Endothelial cell of umbilical vein (primary cell): ENCODE data around the gene ADAM19. TPM values are rescaled to one million over a fixed set of nuclear protein-coding genes. Genes with fewer than 3 reads are reported as not detected.

ENCODE experiments used
- BruUV-seq: library from RNA; stranded (reverse); fragments of 400-500 nt; replicated peaks from 2 replicates; lab custom pipeline; 2021; lab: Mats Ljungman, UMichigan
- CTCF ChIA-PET: fragments of 300-600, 350-600 bp; sonication (Branson Sonifier 250); formaldehyde crosslinking; loops from one replicate; lab custom pipeline; 2021; ENCODE audit warnings: antibody characterized with exemption, inconsistent platforms; lab: Charles Lee
- POLR2A ChIA-PET: fragments of 300-600, 350-600 bp; sonication (Branson Sonifier 250); formaldehyde crosslinking; loops from one replicate; lab custom pipeline; 2021; ENCODE audit warnings: antibody characterized with exemption, inconsistent platforms; lab: Charles Lee
- DNase-seq: peaks from one replicate; pipeline ENCODE4 v3.0.0-alpha.2; 2011; ENCODE audit warnings: low read depth, low spot score
- FAIRE-seq: peaks from 2 replicates; lab custom pipeline; 2011; peaks lifted over from hg19 to GRCh38; lab: Jason Lieb, UNC
- H2AFZ ChIP-seq: 2 replicates; pipeline ENCODE4 v1.6.0; 2012; ENCODE audit warnings: low read depth, low read length, control low read depth, inconsistent platforms
- H3K27ac ChIP-seq: 2 replicates; pipeline ENCODE4 v1.5.1; 2011; ENCODE audit warnings: low read depth, mild to moderate bottlenecking, control low read depth, low read length, moderate library complexity; ENCODE audit not compliant: insufficient read depth
- H3K27me3 ChIP-seq, 2 experiments: 2 replicates each; pipeline versions ENCODE4 v1.6.0 to v1.6.1; 2011; ENCODE audit warnings: low read length in 2 of 2, mixed read lengths in 1 of 2; ENCODE audit not compliant: control insufficient read depth in 2 of 2, insufficient read depth in 2 of 2
- H3K36me3 ChIP-seq, 2 experiments: 2 replicates in 1 of 2; 3 replicates in 1 of 2; pipeline ENCODE4 v1.5.1; 2011; ENCODE audit warnings: low read length in 2 of 2, mild to moderate bottlenecking in 1 of 2, moderate library complexity in 1 of 2; ENCODE audit not compliant: control insufficient read depth in 2 of 2, insufficient read depth in 2 of 2; ENCODE audit errors: extremely low read depth in 1 of 2
- H3K4me1 ChIP-seq: 3 replicates; pipeline ENCODE4 v1.5.1; 2011; ENCODE audit warnings: mild to moderate bottlenecking, low read length; ENCODE audit not compliant: control insufficient read depth, insufficient read depth; ENCODE audit errors: extremely low read depth
- H3K4me2 ChIP-seq: 2 replicates; pipeline ENCODE4 v1.6.1; 2011; ENCODE audit warnings: low read length, control low read depth, mixed read lengths; ENCODE audit not compliant: insufficient read depth
- H3K4me3 ChIP-seq, 3 experiments: fragments of 200-600 bp in 1 of 3; sonication (generic), shearing (Covaris generic) in 1 of 3; replicated peaks in 1 of 3; 2 replicates each; pipeline ENCODE4 v1.5.1; 2011 to 2016; ENCODE audit warnings: control low read depth in 3 of 3, low read length in 3 of 3, mild to moderate bottlenecking in 2 of 3, inconsistent platforms in 1 of 3, low read depth in 1 of 3, moderate library complexity in 1 of 3; ENCODE audit not compliant: insufficient read depth in 1 of 3
- H3K79me2 ChIP-seq: 2 replicates; pipeline ENCODE4 v1.6.0; 2012; ENCODE audit warnings: low read length, inconsistent platforms; ENCODE audit not compliant: control insufficient read depth, insufficient read depth
- H3K9ac ChIP-seq: replicated peaks from 2 replicates; pipeline ENCODE3; 2011; ENCODE audit warnings: low read length, control low read depth; ENCODE audit not compliant: insufficient read depth; ENCODE audit errors: extremely low read depth
- H3K9me1 ChIP-seq: replicated peaks from 3 replicates; pipeline ENCODE4 v1.6.0; 2011; ENCODE audit warnings: mild to moderate bottlenecking, low read length; ENCODE audit not compliant: control insufficient read depth, insufficient read depth; ENCODE audit errors: extremely low read depth
- H3K9me3 ChIP-seq: replicated peaks from 2 replicates; pipeline ENCODE4 v1.5.1; 2012; ENCODE audit warnings: low read length, inconsistent platforms; ENCODE audit not compliant: control insufficient read depth, insufficient read depth
- H4K20me1 ChIP-seq: replicated peaks from 2 replicates; pipeline ENCODE3; 2011; ENCODE audit warnings: mild to moderate bottlenecking, low read length; ENCODE audit not compliant: control insufficient read depth, insufficient read depth; ENCODE audit errors: extremely low read depth
- GATA2 ChIP-seq: IDR thresholded peaks from 2 replicates; pipeline ENCODE4 v1.7.0; 2011; ENCODE audit warnings: low read depth, mild to moderate bottlenecking, moderate library complexity, mixed read lengths, low read length; ENCODE audit not compliant: insufficient read length, insufficient read depth
- dilution Hi-C: fragments of 300-500 bp; cut with MboI; formaldehyde crosslinking; loops from one replicate; pipeline ENCODE4 v1.15.0; 2019; ENCODE audit warnings: low sequenced_read_pairs; ENCODE audit not compliant: extremely low pct_ligation_motif_present
- intact Hi-C: fragments of 100-400 bp; cut with micrococcal nuclease; formaldehyde crosslinking; loops from one replicate; pipeline ENCODE4 v1.10.0; 2022
- polyA plus RNA-seq, 4 experiments: library from polyadenylated mRNA; depleted of rRNA in 3 of 4; stranded (reverse) in 3 of 4; unstranded in 1 of 4; fragments of >200 nt; gene quantifications; 2 replicates each; pipeline versions ENCODE4 v1.2.1 to v1.2.3, GENCODE V29; 2011 to 2012; ENCODE audit warnings: missing spikeins in 1 of 4
- total RNA-seq: library from RNA; stranded (reverse); gene quantifications from 2 replicates; pipeline ENCODE4 v1.2.3, GENCODE V29; 2021
- TF ChIP-seq, protein P1 (sequence below), 2 donors: IDR thresholded peaks; 1 replicate in 1 of 2; 2 replicates in 1 of 2; pipeline ENCODE4 v1.5.1; 2011; ENCODE audit warnings: low read length in 2 of 2, mild to moderate bottlenecking in 2 of 2, moderate library complexity in 2 of 2, control low read depth in 1 of 2, inconsistent platforms in 1 of 2, low read depth in 1 of 2; ENCODE audit not compliant: insufficient read depth in 1 of 2; ENCODE audit errors: extremely low read depth in 1 of 2

ADAM19 gene
- total and polyA plus RNA-seq, 2 donors (not counting 3 experiments of a cell fraction or from before 2014, with no cell fraction given), result 10.0 to 22.6 TPM

GRCh38 chr5:157563929-157564716 is 11.5 kb downstream of the ADAM19 start:
- dilution Hi-C loops, result no loop called here
- H3K4me1 ChIP-seq, result peaks cover 21% of the 10 kb centered on the region
- CTCF ChIA-PET, result interaction anchor here (0.9 to 2.1 kb wide), 12 partner anchors 8 to 176 kb away, joined by 3 to 19 read pairs (median 4); no protein-coding TSS in a partner anchor

More at GRCh38 chr5:157563929-157564716, 11.5 kb downstream of the ADAM19 start:
- Histone ChIP-seq H4K20me1 (no peaks in the 10 kb centered on the region), H3K36me3 (no peaks in the 10 kb centered on the region), H3K4me3 (no peak overlapping the region), H2AFZ (peak overlapping the region; percentile 67), H3K4me2 (peak overlapping the region; percentile 61), H3K9ac (no peak overlapping the region), H3K79me2 (no peaks in the 10 kb centered on the region), H3K9me3 (no peaks in the 10 kb centered on the region), H3K27me3 (no peaks in the 10 kb centered on the region), H3K9me1 (no peaks in the 10 kb centered on the region), H3K27ac (peak overlapping the region; percentile 56)
- no TSS peak for BruUV-seq
- TF ChIP-seq GATA2, result no peak
- TF ChIP-seq, protein P1, sequence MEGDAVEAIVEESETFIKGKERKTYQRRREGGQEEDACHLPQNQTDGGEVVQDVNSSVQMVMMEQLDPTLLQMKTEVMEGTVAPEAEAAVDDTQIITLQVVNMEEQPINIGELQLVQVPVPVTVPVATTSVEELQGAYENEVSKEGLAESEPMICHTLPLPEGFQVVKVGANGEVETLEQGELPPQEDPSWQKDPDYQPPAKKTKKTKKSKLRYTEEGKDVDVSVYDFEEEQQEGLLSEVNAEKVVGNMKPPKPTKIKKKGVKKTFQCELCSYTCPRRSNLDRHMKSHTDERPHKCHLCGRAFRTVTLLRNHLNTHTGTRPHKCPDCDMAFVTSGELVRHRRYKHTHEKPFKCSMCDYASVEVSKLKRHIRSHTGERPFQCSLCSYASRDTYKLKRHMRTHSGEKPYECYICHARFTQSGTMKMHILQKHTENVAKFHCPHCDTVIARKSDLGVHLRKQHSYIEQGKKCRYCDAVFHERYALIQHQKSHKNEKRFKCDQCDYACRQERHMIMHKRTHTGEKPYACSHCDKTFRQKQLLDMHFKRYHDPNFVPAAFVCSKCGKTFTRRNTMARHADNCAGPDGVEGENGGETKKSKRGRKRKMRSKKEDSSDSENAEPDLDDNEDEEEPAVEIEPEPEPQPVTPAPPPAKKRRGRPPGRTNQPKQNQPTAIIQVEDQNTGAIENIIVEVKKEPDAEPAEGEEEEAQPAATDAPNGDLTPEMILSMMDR (IDR thresholded peaks at IDR 0.05; ENCODE audit: extremely low read depth in 1 of 2, insufficient read depth in 1 of 2, low read depth in 1 of 2, low read length in 2 of 2), result peak; percentile 47 to 50
- POLR2A ChIA-PET, result interaction anchor here (0.7 kb wide), 1 partner anchor 10 kb away, joined by 3 read pairs; no protein-coding TSS in a partner anchor
- DNase-seq, result peak; percentile 90
- intact Hi-C loops, result loop anchor here (1.0 to 5.0 kb wide), 6 partner anchors 10 to 57 kb away; no protein-coding TSS in a partner anchor
- peak; percentile 94 for FAIRE-seq
